Endothelial cell of umbilical vein (primary cell): ENCODE measurements around the gene GPD1. TPM values are rescaled to one million over a fixed set of nuclear protein-coding genes. Genes with fewer than 3 reads are reported as not detected.

Experiments
- BruUV-seq: library from RNA; stranded (reverse); fragments of 400-500 nt; replicated peaks from 2 replicates; lab custom pipeline; 2021; lab: Mats Ljungman, UMichigan
- CTCF ChIA-PET: fragments of 300-600, 350-600 bp; sonication (Branson Sonifier 250); formaldehyde crosslinking; loops from one replicate; lab custom pipeline; 2021; ENCODE audit warnings: antibody characterized with exemption, inconsistent platforms; lab: Charles Lee
- POLR2A ChIA-PET: fragments of 300-600, 350-600 bp; sonication (Branson Sonifier 250); formaldehyde crosslinking; loops from one replicate; lab custom pipeline; 2021; ENCODE audit warnings: antibody characterized with exemption, inconsistent platforms; lab: Charles Lee
- DNase-seq: peaks from one replicate; pipeline ENCODE4 v3.0.0-alpha.2; 2011; ENCODE audit warnings: low read depth, low spot score
- FAIRE-seq: peaks from 2 replicates; lab custom pipeline; 2011; peaks lifted over from hg19 to GRCh38; lab: Jason Lieb, UNC
- H2AFZ ChIP-seq: 2 replicates; pipeline ENCODE4 v1.6.0; 2012; ENCODE audit warnings: low read depth, low read length, control low read depth, inconsistent platforms
- H3K27ac ChIP-seq: 2 replicates; pipeline ENCODE4 v1.5.1; 2011; ENCODE audit warnings: low read depth, mild to moderate bottlenecking, control low read depth, low read length, moderate library complexity; ENCODE audit not compliant: insufficient read depth
- H3K27me3 ChIP-seq, 2 experiments: 2 replicates each; pipeline versions ENCODE4 v1.6.0 to v1.6.1; 2011; ENCODE audit warnings: low read length in 2 of 2, mixed read lengths in 1 of 2; ENCODE audit not compliant: control insufficient read depth in 2 of 2, insufficient read depth in 2 of 2
- H3K36me3 ChIP-seq, 2 experiments: 2 replicates in 1 of 2; 3 replicates in 1 of 2; pipeline ENCODE4 v1.5.1; 2011; ENCODE audit warnings: low read length in 2 of 2, mild to moderate bottlenecking in 1 of 2, moderate library complexity in 1 of 2; ENCODE audit not compliant: control insufficient read depth in 2 of 2, insufficient read depth in 2 of 2; ENCODE audit errors: extremely low read depth in 1 of 2
- H3K4me1 ChIP-seq: 3 replicates; pipeline ENCODE4 v1.5.1; 2011; ENCODE audit warnings: mild to moderate bottlenecking, low read length; ENCODE audit not compliant: control insufficient read depth, insufficient read depth; ENCODE audit errors: extremely low read depth
- H3K4me2 ChIP-seq: 2 replicates; pipeline ENCODE4 v1.6.1; 2011; ENCODE audit warnings: low read length, control low read depth, mixed read lengths; ENCODE audit not compliant: insufficient read depth
- H3K4me3 ChIP-seq, 3 experiments: fragments of 200-600 bp in 1 of 3; sonication (generic), shearing (Covaris generic) in 1 of 3; replicated peaks in 1 of 3; 2 replicates each; pipeline ENCODE4 v1.5.1; 2011 to 2016; ENCODE audit warnings: control low read depth in 3 of 3, low read length in 3 of 3, mild to moderate bottlenecking in 2 of 3, inconsistent platforms in 1 of 3, low read depth in 1 of 3, moderate library complexity in 1 of 3; ENCODE audit not compliant: insufficient read depth in 1 of 3
- H3K79me2 ChIP-seq: 2 replicates; pipeline ENCODE4 v1.6.0; 2012; ENCODE audit warnings: low read length, inconsistent platforms; ENCODE audit not compliant: control insufficient read depth, insufficient read depth
- H3K9ac ChIP-seq: replicated peaks from 2 replicates; pipeline ENCODE3; 2011; ENCODE audit warnings: low read length, control low read depth; ENCODE audit not compliant: insufficient read depth; ENCODE audit errors: extremely low read depth
- H3K9me1 ChIP-seq: replicated peaks from 3 replicates; pipeline ENCODE4 v1.6.0; 2011; ENCODE audit warnings: mild to moderate bottlenecking, low read length; ENCODE audit not compliant: control insufficient read depth, insufficient read depth; ENCODE audit errors: extremely low read depth
- H3K9me3 ChIP-seq: replicated peaks from 2 replicates; pipeline ENCODE4 v1.5.1; 2012; ENCODE audit warnings: low read length, inconsistent platforms; ENCODE audit not compliant: control insufficient read depth, insufficient read depth
- H4K20me1 ChIP-seq: replicated peaks from 2 replicates; pipeline ENCODE3; 2011; ENCODE audit warnings: mild to moderate bottlenecking, low read length; ENCODE audit not compliant: control insufficient read depth, insufficient read depth; ENCODE audit errors: extremely low read depth
- EZH2 ChIP-seq: IDR thresholded peaks from 2 replicates; pipeline ENCODE4 v1.6.1; 2012; ENCODE audit warnings: borderline replicate concordance, low read depth, mild to moderate bottlenecking, moderate library complexity, low read length, inconsistent platforms; ENCODE audit not compliant: severe bottlenecking
- FOS ChIP-seq: IDR thresholded peaks from 2 replicates; pipeline ENCODE4 v1.6.1; 2011; ENCODE audit warnings: mild to moderate bottlenecking, low read length, moderate library complexity, borderline replicate concordance; ENCODE audit not compliant: insufficient read depth
- GATA2 ChIP-seq: IDR thresholded peaks from 2 replicates; pipeline ENCODE4 v1.7.0; 2011; ENCODE audit warnings: low read depth, mild to moderate bottlenecking, moderate library complexity, mixed read lengths, low read length; ENCODE audit not compliant: insufficient read length, insufficient read depth
- JUN ChIP-seq: IDR thresholded peaks from 2 replicates; pipeline ENCODE4 v1.6.1; 2011; ENCODE audit warnings: borderline replicate concordance, low read depth; ENCODE audit not compliant: insufficient read length, insufficient read depth
- MYC ChIP-seq: IDR thresholded peaks from one replicate; pipeline ENCODE4 v1.6.1; 2011; ENCODE audit warnings: mild to moderate bottlenecking, low read depth, low read length
- POLR2A ChIP-seq: IDR thresholded peaks from 2 replicates; pipeline ENCODE4 v1.6.1; 2012; ENCODE audit warnings: low read depth, mild to moderate bottlenecking, control low read depth, low read length
- POLR2AphosphoS5 ChIP-seq: IDR thresholded peaks from 2 replicates; pipeline ENCODE4 v1.6.1; 2012; ENCODE audit warnings: low read depth, mild to moderate bottlenecking, control low read depth, low read length, moderate library complexity; ENCODE audit not compliant: insufficient read depth
- dilution Hi-C: fragments of 300-500 bp; cut with MboI; formaldehyde crosslinking; loops from one replicate; pipeline ENCODE4 v1.15.0; 2019; ENCODE audit warnings: low sequenced_read_pairs; ENCODE audit not compliant: extremely low pct_ligation_motif_present
- intact Hi-C: fragments of 100-400 bp; cut with micrococcal nuclease; formaldehyde crosslinking; loops from one replicate; pipeline ENCODE4 v1.10.0; 2022
- polyA plus RNA-seq, 4 experiments: library from polyadenylated mRNA; depleted of rRNA in 3 of 4; stranded (reverse) in 3 of 4; unstranded in 1 of 4; fragments of >200 nt; gene quantifications; 2 replicates each; pipeline versions ENCODE4 v1.2.1 to v1.2.3, GENCODE V29; 2011 to 2012; ENCODE audit warnings: missing spikeins in 1 of 4
- total RNA-seq: library from RNA; stranded (reverse); gene quantifications from 2 replicates; pipeline ENCODE4 v1.2.3, GENCODE V29; 2021
- TF ChIP-seq, protein P1 (sequence below), 2 donors: IDR thresholded peaks; 1 replicate in 1 of 2; 2 replicates in 1 of 2; pipeline ENCODE4 v1.5.1; 2011; ENCODE audit warnings: low read length in 2 of 2, mild to moderate bottlenecking in 2 of 2, moderate library complexity in 2 of 2, control low read depth in 1 of 2, inconsistent platforms in 1 of 2, low read depth in 1 of 2; ENCODE audit not compliant: insufficient read depth in 1 of 2; ENCODE audit errors: extremely low read depth in 1 of 2
- TF ChIP-seq, protein P2 (sequence below): IDR thresholded peaks from 2 replicates; pipeline ENCODE4 v1.6.1; 2011; ENCODE audit not compliant: insufficient read depth, insufficient read length

The GPD1 gene
- total and polyA plus RNA-seq, 2 donors (not counting 3 experiments of a cell fraction or from before 2014, with no cell fraction given) = 0.07 TPM; not detected in 1

DNA sequence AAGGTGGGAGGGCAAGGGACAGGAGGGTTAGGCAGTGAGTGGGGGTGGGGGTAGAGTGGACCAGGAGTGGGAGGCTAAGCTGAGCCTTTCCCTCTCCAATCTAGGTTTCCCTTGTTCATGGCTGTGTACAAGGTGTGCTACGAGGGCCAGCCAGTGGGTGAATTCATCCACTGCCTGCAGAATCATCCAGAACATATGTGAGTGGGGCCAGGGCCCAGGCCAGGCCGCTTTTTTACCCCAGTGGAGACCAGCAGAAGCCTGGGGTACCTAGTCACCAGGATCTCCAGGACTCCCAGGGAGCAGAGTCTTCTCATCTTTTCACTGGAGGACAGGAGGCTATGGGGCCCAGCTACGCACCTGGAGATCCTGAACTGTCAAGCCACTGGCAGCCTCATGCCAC, 5.5 kb downstream of the GPD1 start:
- CTCF ChIA-PET = interaction anchor here (1.2 to 4.5 kb wide), 5 partner anchors 8 to 95 kb away, joined by 3 to 89 read pairs (median 12); partner anchors contain the start of genes GPD1 and SMARCD1

More for the DNA sequence above, 5.5 kb downstream of the GPD1 start:
- Histone ChIP-seq H3K36me3 (no peaks in the 10 kb centered on the region), H3K9ac (no peak overlapping the region), H3K9me3 (no peaks in the 10 kb centered on the region), H3K27me3 (no peaks in the 10 kb centered on the region), H3K4me2 (no peak overlapping the region), H3K4me1 (peaks cover 9% of the 10 kb centered on the region), H3K79me2 (peaks cover 7% of the 10 kb centered on the region), H4K20me1 (no peaks in the 10 kb centered on the region), H3K27ac (no peak overlapping the region), H3K4me3 (no peak overlapping the region), H3K9me1 (no peaks in the 10 kb centered on the region), H2AFZ (no peak overlapping the region)
- intact Hi-C loops = no loop called here
- no peak for TF ChIP-seq EZH2
- TF ChIP-seq, protein P1, sequence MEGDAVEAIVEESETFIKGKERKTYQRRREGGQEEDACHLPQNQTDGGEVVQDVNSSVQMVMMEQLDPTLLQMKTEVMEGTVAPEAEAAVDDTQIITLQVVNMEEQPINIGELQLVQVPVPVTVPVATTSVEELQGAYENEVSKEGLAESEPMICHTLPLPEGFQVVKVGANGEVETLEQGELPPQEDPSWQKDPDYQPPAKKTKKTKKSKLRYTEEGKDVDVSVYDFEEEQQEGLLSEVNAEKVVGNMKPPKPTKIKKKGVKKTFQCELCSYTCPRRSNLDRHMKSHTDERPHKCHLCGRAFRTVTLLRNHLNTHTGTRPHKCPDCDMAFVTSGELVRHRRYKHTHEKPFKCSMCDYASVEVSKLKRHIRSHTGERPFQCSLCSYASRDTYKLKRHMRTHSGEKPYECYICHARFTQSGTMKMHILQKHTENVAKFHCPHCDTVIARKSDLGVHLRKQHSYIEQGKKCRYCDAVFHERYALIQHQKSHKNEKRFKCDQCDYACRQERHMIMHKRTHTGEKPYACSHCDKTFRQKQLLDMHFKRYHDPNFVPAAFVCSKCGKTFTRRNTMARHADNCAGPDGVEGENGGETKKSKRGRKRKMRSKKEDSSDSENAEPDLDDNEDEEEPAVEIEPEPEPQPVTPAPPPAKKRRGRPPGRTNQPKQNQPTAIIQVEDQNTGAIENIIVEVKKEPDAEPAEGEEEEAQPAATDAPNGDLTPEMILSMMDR (IDR thresholded peaks at IDR 0.05; ENCODE audit: extremely low read depth in 1 of 2, insufficient read depth in 1 of 2, low read depth in 1 of 2, low read length in 2 of 2) = no peak
- no peak for TF ChIP-seq FOS
- no peak for TF ChIP-seq POLR2AphosphoS5
- no peak for TF ChIP-seq POLR2A
- TF ChIP-seq JUN = no peak
- no peak for TF ChIP-seq MYC
- no peak for TF ChIP-seq GATA2
- TF ChIP-seq, protein P2, sequence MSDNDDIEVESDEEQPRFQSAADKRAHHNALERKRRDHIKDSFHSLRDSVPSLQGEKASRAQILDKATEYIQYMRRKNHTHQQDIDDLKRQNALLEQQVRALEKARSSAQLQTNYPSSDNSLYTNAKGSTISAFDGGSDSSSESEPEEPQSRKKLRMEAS = no peak
- POLR2A ChIA-PET = no interaction called here
- dilution Hi-C loops = no loop called here
- FAIRE-seq (no peak), DNase-seq (no peak)
- no TSS peak for BruUV-seq
